HG03442 (cell line): Measurements from ENCODE around the gene TGFBI.

ENCODE experiments used
- ATAC-seq: cut with Tn5 transposase; IDR thresholded peaks from one replicate; pipeline ENCODE4 v1.9.1; 2021; ENCODE audit warnings: mild to moderate bottlenecking, moderate library complexity; ENCODE audit not compliant: unreplicated experiment

Gene TGFBI

DNA sequence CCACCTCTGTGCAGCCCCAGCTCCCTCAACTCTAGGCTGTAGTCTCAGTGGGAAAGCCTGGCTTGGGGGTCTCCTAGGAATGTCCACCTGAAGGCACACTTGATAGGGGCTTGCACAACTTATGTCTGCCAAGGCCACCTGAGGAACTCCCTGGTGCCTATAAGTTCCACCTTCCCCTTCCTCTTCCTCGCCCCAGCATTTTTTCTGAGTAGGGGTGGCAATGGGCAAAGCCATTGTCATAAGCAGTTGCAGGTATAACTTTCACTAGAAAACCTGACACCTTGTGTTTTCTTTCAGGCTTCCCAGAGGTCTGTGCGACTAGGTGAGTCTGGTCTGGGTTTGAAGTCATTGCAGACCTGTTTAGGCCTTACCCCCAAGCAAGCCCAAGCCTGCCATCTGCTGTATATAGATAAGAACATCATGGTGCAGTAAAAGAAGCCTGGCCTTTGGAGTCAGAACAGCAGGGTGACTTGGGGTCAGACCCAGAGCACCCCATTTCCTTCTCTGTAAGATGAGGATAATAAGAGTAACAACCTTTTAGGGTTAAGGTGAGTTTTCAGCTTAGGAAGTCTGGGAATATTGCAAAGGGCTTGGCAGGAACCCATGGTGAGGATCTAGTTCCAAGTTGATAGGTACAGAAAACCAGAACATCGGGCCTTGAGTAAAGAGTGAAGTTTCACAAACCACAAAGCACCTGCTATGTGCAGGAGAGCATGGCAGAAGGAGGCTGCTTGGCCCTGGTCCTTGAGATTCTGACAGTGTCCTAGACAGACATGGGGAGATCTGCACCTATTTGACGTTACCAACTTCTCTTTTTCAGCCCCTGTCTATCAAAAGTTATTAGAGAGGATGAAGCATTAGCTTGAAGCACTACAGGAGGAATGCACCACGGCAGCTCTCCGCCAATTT, 33.8 kb downstream of the TGFBI start:
- ATAC-seq = peak; percentile 89

DNA sequence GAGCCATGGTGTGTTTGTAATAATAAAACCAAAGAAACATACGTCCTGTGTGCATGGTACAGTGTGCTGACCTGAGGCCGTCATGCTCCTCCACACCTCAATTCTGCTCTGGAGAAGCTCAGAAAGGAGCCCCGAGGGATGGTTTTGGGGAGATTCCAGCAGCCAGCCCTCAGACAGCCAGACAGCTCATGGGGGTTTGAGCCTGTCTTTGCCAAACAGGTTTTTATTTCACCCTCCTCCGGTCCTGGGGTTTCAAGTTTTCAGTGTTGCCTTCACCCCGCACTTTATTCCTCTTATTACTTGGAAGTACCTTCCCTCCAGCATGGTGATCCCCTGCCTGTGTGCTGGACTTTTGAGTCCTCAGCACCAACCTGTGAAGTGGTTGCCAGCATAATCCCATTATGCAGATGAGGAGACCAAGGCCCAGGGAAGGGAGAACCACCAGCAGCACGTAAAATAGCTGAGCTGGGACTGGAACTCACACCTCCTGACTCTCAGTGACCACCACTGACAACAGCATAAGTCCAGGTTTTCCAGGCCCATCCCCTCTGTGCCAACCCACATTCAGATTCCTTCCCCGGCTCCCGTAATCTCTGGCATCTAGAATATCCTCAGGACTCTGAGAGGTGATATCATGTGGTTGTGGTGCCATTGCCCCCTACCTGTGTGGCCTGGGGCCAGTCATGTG, 35.1 kb downstream of the TGFBI start:
- no peak for ATAC-seq

DNA sequence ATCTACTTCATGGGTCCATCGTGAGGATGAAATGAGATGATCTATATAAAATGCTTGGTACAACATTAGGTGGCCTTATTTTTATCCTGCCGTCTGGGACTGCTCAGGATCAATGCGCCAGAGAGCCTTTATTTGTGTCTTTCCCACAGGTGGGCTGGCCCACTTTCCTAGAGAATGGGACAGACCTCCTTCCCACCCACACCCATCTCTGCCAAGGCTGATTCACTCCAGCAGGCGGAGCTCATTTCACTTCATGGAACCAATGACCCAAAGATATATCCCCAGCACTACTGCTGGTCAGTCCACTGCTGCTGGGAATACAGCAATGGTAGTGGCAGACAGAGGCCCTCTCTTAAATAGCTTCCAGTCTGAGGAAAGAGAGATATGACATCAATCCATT, 35.7 kb downstream of the TGFBI start:
- no peak for ATAC-seq

DNA sequence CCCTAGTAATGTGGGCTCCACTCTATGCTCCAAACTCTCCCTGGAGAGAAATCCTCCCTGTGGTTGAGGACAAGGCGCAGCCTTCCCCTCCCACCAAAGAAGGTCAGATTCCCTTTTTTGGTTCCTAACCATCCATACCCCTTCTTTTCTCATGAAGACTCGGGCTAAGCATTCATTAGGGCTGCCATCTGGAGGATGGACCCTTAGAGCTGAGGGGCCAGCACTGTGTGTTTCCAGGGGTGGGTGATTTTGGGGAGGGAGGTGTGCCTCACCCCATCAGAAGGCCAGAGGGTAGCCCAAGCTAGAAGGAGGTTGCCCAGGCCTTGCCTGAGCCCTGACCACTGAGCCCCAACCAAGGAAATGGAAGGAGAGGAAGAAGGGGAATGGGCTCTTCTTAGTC, 36.8 kb downstream of the TGFBI start:
- no peak for ATAC-seq

DNA sequence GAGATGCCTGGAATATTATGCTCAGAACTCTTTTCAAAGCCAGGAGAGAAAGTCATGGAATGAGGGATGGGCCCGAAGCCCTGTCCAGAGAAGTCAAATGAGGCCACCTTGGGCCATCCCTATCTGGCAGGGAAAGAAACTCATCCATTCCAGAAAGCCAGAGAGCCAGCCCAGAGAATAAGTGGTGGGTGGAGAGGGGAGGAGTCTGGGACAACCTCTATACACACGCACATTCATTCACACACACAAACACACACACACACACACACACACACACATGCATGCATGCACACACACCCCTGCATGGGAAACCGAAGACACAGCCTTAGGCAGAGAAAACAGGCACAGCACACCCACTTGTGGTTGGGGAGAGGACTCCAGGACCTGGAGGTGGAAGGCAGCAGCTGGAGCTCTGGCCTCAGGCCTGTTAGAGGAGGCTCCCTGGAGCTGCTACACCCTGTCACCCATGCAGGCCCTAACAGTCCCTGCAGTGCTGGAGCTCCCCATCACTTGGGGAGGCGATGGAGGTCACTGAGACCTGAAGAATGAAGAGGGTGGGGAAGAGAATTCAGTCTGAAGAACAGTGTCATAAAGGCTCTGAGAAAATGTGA, 38.0 kb downstream of the TGFBI start:
- ATAC-seq = no peak

DNA sequence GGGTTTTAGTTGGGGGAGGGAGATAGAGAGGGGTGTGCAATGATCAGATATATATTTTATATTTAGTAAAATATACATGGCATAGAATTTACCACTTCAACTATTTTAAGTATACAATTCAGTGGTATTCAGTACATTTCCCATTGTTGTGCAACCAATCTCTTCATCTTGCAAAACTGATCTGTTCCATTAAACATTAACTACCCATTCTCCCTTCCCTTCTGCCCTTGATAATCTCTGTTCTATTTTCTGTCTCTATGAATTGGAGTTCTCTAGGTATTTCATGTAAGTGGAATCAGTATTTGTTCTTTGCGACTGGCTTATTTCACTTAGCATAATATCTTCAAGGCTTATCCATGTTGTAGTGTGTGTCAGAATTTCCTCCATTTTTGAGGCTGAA, 38.6 kb downstream of the TGFBI start:
- no peak for ATAC-seq

DNA sequence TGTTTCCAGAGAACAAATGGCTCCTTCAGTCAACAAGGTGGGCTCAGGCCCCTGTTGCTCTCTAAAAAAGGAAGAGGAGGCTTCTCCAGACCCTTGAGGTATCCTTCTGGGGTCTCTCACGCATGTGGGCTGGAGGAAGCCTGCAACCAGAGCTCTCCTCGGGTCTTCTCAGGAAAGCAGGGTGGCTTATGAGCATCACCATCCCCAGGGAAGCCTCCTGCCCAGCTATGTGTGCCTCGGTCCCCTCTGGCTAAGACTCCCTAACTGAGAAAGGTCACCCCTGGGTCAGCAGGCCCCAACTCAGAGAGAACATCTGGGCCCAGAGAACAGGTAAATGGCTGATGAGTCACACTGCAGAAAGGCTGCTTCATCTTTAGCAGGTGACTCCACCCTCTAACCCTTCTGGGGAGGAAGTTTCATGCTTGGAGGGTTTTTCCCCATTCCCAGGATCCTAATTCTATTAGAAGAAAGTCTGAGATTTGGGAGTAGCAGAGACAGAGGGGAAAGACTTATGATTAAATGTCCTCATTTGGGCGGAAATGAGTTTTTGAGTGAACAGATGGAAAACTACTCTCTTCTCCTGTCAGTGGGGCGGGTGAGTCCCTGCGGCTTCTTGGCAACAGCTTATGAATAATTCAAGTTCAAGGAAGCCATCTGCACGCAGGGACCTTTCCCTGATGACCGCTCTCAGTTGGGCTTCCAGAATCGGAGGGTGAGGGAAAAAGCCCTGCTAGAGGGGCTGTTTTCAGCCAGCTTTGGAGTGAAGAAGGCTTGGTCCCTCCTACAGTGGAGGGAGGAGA, 41.9 kb downstream of the TGFBI start:
- no peak for ATAC-seq

DNA sequence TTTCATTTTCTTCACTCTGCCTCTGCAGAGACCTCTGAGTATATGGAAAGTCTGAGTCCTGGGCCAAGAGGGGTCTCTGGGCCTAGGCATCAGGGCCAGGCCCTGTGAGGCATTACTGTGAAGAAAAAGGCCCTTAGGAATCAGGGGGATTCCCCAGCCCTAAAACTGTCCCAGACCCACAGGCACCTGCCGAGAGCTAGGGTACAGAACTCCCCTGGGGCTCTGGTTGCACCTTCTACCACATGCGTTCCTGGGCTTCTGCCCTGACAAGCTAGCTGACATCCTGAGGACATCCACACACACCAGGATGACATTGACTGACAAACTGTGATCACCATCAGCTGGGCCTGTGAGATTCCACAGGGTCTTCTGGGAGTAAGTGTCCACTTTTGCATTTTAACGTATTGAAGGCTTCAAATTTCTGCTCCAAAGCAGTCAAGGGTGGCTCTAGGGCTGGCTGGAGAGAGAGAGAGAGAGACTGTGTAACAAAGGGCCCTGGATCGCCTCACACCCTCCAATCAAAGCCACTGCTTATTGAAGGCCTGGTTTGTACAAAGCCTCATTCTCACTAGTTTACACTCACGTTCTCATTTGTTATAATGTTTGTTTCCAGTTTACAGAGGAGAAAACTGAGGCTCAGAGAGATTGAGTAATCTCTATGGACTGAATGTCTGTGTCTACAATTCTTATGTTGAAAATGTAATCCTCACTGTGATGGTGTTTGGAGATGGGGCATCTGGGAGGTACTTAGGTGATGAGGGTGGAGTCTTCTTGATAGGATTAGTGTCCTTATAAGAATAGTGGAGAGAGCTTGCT, 45.1 kb downstream of the TGFBI start:
- peak; percentile 89 for ATAC-seq

DNA sequence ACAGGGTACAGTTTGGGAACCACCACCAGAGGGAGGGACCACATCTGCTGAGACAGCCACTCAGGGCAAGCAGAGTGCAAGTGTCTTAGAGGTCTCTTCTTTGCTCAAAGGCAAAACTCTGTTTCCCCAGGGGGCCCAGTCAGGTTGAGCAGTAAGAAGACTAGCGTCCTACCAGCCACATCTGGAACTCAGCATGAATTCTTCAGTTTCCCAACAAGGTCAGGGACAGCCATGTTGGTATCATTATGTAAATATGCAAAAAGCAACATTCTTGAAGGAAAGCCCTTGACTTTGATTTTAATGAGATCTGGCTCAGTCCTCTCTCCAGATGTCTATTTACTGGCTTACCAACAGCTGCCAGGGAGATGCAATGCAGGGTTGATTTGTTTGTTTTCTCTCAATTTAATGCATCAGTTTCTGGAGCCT, 46.7 kb downstream of the TGFBI start:
- ATAC-seq = no peak

DNA sequence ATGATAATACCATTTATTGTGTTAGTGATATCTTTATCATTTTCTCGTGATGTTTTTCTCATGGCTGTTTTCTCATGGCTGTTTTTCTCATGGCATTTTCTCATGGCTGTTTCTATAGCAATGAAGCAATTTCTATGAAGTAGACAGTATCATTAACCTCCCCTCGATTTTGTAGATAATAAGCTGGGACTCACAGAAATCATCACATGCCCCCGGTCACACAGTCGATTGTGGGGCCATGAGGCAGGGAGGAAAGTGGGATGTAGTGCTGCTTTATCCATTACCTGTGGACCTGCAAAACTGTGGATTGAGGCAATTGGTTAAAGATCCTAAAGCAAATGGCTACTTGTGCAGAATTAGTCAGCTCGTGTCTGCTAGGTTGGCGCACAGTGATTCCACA, 47.3 kb downstream of the TGFBI start:
- no peak for ATAC-seq

DNA sequence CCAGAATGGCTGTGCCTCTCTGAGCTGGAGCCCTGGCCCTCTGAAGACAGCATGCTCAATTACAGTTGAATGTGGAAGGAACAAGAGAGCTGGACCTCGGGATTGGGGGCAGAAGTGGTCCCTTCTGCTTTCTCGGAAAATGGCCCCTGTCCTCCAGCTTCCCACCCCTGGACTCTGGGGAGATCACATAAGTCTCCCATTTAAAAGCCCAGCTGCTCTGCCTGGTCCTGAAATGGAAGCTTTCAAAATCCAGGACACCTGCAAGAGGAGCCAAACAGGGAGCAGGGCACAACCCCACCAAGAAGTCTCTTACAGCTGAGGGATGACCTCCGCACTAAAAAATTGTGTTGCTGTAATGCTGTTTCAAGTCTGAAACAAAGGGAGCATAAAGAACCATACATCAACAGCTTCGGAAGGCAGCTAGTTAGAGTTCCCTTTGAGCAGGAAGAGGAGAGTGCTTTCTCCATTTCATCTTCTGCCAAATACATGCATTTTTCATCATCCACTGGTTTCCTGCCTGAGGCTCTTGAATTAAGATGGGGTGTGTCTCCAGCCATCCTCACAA, 48.2 kb downstream of the TGFBI start:
- no peak for ATAC-seq

DNA sequence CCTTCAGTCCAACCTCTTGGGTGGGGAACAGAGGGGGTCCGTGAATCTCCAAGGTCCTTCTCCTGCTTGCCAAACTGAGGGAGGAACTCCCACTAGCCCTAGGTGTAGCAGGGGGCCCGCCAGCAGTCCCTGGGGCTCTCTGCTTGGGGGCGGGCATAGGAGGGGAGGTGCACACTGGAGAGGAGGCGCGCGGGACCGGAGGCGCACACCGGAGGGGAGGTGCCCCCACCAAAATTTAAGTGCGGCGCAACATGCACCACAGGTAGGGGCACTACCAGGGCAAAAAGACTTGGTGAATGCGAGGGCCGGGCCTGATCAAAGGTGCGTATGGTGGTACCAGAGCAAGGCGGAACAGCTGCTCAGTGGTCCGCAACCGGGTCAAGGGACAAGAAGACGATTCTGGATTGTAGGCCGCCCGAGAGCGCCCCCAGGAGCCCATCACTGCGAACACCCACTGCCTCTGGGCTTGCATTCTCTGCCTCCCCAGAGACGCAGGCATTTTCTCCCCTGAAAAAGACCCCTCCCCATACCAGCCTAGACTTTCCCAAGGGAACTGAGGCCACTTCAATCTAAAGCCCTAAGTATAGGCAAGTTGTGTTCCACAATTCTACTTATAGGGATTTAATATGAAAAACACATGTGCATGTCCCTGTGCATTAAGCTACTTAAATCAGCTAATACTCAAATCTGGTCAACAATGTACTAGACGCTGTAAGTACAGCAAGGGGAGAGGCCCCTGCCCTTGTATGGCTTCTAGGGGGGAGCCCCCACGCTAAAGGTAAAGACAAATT, 50.6 kb downstream of the TGFBI start:
- no peak for ATAC-seq

DNA sequence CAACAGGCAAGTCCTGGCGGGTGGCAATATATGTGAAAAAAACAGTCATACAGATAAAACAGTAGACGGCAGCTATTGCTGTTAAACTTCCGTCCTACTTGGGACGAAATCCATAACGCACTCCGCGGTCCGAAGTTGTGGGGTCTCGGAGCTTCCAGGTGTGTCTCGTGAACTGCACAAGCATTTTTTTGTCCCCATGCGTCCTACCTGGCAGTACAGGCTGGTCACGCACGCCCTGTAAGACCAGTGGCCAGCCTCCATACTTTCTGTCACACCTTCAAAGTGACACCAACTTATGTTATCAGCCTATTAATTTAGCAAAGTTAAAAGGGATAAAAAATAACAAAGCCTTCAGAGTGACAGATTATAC, 51.3 kb downstream of the TGFBI start:
- peak; percentile 2 for ATAC-seq

DNA sequence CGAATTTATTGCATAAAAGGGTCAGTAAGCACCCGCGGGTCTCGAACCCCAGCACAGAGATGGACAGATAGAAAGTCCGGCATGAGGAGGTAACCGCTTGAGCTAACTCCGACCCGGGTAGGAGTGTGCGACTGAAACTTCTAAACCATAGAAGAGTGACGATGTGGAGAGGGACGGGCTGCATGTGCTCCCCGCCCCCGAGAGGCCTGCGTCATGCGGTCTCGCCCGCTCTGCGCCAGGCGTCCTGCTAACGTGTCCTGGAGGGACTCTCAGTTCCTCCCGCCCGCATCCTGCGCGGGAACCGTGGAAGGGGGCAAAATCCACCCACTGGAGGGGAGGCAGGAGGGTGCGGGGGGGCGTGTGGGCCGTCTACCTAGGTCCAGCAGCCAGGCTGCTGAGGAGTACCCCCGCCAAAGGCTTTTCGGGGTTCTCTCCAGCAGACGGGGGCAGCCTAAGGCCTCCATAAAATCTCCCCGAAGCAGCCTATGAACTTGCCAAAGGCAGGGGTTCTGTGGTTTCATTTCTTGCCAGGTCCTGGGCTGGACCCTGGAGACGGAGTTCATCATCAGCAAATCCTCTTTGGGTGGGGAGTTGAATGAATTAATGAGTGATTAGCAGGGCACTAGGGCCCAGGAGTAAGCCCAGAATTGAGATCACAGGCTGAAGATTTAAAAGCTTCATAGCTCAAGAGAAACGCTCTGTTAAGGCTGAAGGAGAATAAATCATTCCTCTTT, 51.9 kb downstream of the TGFBI start:
- ATAC-seq = peak; percentile 93

DNA sequence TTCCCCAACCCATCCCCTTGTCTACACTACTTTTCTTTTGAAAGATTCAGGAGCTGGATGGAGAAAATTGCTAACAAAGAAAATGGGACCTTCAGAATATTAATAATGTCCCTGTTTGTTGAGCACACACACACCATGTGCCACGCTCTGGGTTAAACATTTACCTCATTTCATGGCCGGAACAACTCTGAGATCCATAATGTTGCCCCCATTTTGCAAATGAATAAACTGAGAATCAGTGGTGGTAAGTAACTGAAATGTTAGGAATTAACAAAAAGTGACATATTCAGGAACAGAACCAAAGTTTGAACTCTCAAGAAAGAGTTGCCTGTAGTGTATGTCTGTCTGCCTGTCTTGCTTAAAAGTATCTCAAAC, 52.4 kb downstream of the TGFBI start:
- no peak for ATAC-seq

DNA sequence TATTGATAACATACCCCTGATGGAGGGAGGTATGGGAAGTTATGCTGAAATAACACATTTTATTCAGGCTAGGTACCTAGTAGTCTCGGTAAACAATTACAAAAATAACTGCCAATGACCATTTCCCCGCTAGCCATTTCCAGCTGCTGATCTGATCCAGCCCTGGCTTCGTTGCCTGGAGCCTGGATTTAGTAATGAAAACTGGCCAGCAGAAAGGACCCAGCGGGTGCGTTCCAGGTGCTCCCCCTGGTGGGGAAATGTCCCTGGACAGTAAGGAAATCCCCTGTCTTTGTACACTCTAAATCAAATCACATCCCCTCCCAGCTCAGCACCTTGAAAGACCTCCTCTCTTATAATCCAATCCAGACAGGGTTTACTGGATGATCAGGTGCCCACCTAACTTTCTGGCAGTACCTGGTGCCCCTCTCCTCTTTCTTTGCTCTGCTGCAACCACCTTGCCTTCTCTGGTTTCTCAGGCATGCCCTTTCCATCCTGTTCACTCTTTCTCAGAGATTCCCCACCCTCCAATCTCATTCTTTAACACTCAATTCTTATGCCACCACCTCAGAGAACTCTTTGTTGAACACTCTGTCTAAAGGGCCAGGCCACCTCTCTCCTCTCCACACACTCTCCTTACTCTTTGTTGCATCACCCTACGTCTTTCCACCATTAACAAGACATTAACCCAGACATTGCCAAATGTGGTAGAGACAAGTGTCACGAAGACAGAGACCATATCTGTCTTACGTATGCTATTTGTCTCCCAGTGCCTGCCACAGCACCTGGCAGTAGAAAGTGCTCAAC, 53.8 kb downstream of the TGFBI start:
- no peak for ATAC-seq

DNA sequence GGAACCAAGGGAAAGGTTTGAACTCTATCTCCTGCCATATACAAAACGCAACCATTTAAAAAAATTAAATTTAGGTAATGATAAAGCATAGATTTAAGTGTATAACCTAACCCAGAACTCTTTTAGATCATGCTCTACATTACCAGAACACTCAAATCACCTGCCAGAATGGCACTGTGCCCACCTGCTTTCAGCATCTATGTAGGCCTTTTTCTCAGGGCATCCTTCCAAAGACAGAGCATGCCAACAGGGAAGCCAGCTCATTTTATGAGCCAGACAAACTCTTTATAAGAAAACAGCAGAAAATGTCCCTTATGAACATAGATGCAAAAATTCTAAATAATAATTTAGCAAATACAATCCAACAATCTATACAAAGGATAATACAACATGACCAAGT, 55.9 kb downstream of the TGFBI start:
- no peak for ATAC-seq
